MCF 10A (cell line): ENCODE measurements around the gene SLC6A7. TPM values are rescaled to one million over a fixed set of nuclear protein-coding genes. Genes with fewer than 3 reads are reported as not detected.

Experiments
- BruUV-seq: library from RNA; stranded (reverse); fragments of 400-500 nt; replicated peaks from 2 replicates; lab custom pipeline; 2021; lab: Mats Ljungman, UMichigan
- CTCF ChIA-PET: fragments of 300-600 bp; sonication (Branson Sonifier 250); formaldehyde crosslinking; extraction: SDS; loops from one replicate; lab custom pipeline; 2021; ENCODE audit warnings: antibody characterized with exemption, inconsistent platforms; lab: Yijun Ruan, JAX
- POLR2A ChIA-PET: fragments of 300-600, 350-650 bp; sonication (Branson Sonifier 250); formaldehyde crosslinking; extraction: SDS; loops from one replicate; lab custom pipeline; 2020; ENCODE audit warnings: antibody characterized with exemption, inconsistent platforms; lab: Yijun Ruan, JAX
- DNase-seq: peaks from one replicate; pipeline ENCODE4 v3.0.0-alpha.2; 2018; ENCODE audit not compliant: unreplicated experiment
- H3K27ac Mint-ChIP-seq: one replicate; pipeline ENCODE4 v1.8.0; 2022; ENCODE audit warnings: mild to moderate bottlenecking, low read depth, mixed read lengths; ENCODE audit not compliant: unreplicated experiment
- H3K27me3 Mint-ChIP-seq: one replicate; pipeline ENCODE4 v1.8.0; 2022; ENCODE audit warnings: mixed read lengths; ENCODE audit not compliant: insufficient read depth, unreplicated experiment
- H3K36me3 Mint-ChIP-seq: one replicate; pipeline ENCODE4 v1.8.0; 2022; ENCODE audit warnings: mild to moderate bottlenecking, moderate library complexity, mixed read lengths; ENCODE audit not compliant: insufficient read depth, unreplicated experiment
- H3K4me1 Mint-ChIP-seq: one replicate; pipeline ENCODE4 v1.8.0; 2022; ENCODE audit warnings: mixed read lengths; ENCODE audit not compliant: insufficient read depth, unreplicated experiment
- H3K4me3 Mint-ChIP-seq: one replicate; pipeline ENCODE4 v1.8.0; 2022; ENCODE audit warnings: mild to moderate bottlenecking, moderate library complexity, mixed read lengths; ENCODE audit not compliant: unreplicated experiment
- H3K9me3 Mint-ChIP-seq: one replicate; pipeline ENCODE4 v1.8.0; 2022; ENCODE audit warnings: mixed read lengths; ENCODE audit not compliant: unreplicated experiment
- intact Hi-C: fragments of 100-400 bp; cut with micrococcal nuclease; formaldehyde crosslinking; loops from 2 replicates; pipeline ENCODE4 v1.14.1; 2022
- total RNA-seq: library from RNA; stranded (reverse); gene quantifications from 2 replicates; pipeline ENCODE4 v1.2.3, GENCODE V29; 2022
- TF ChIP-seq, protein P1 (sequence below): fragments of 200-600 bp; IDR thresholded peaks from one replicate; pipeline ENCODE4 v1.8.0; 2022; ENCODE audit warnings: antibody characterized with exemption, mild to moderate bottlenecking; ENCODE audit not compliant: unreplicated experiment

The SLC6A7 gene
- total RNA-seq, 1 experiment from 2014 or later = not detected

DNA sequence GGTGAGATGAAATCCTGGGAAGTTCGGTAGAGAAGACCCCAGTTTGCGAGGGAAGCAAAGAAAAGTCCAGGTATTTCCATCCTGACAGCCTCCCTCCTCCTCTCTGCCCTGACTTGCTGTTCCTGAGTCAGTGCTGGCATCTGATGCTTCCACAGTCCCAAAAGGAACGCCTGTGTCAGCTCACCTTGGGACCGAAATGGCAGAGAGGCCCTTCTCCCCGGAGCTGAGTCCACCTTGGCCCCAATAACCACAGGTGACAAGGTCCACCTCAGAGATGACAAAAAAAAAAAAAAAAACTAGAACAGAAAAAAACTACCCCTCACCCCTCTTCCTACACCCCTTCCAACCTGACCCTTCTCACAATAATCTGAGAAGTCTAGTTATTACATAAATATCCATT, 31.6 kb downstream of the SLC6A7 start:
- DNase-seq = no peak
- Mint-ChIP-seq H3K27me3 (no peaks in the 10 kb centered on the region), H3K4me1 (no peaks in the 10 kb centered on the region), H3K36me3 (no peaks in the 10 kb centered on the region), H3K27ac (no peak overlapping the region), H3K9me3 (no peaks in the 10 kb centered on the region), H3K4me3 (no peak overlapping the region)
- POLR2A ChIA-PET = no interaction called here
- BruUV-seq = no TSS peak
- TF ChIP-seq, protein P1, sequence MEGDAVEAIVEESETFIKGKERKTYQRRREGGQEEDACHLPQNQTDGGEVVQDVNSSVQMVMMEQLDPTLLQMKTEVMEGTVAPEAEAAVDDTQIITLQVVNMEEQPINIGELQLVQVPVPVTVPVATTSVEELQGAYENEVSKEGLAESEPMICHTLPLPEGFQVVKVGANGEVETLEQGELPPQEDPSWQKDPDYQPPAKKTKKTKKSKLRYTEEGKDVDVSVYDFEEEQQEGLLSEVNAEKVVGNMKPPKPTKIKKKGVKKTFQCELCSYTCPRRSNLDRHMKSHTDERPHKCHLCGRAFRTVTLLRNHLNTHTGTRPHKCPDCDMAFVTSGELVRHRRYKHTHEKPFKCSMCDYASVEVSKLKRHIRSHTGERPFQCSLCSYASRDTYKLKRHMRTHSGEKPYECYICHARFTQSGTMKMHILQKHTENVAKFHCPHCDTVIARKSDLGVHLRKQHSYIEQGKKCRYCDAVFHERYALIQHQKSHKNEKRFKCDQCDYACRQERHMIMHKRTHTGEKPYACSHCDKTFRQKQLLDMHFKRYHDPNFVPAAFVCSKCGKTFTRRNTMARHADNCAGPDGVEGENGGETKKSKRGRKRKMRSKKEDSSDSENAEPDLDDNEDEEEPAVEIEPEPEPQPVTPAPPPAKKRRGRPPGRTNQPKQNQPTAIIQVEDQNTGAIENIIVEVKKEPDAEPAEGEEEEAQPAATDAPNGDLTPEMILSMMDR = no peak
- CTCF ChIA-PET = interaction anchor here (0.5 to 0.7 kb wide), 2 partner anchors 183 to 272 kb away, joined by 3 read pairs; no protein-coding TSS in a partner anchor
- intact Hi-C loops = no loop called here

DNA sequence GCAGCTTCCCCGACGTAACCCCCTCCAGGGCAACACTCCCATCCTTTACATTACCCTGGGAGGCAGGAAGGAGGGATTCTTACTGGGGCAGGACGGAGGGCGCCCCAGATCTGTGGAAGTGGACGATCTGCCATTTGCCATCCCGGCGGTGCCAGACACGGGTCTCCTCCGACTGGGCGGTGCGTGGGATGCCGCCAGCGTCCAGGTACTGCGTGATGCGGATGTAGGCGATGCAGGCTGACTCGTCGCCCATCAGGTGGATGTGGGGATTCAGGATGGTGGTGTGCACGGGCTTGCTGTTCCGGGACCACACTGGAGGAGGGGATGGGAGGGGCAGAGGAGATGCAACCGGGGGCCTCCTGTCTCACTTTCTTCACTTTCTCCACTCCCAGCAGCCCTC, 33.0 kb downstream of the SLC6A7 start:
- H3K4me3 Mint-ChIP-seq = no peak overlapping the region
- CTCF ChIA-PET = interaction anchor here (0.7 to 1.2 kb wide), 7 partner anchors 8 to 128 kb away, joined by 3 to 5 read pairs (median 3); no protein-coding TSS in a partner anchor
- no peaks in the 10 kb centered on the region for H3K9me3 Mint-ChIP-seq
- intact Hi-C loops = no loop called here
- H3K27me3 Mint-ChIP-seq = no peaks in the 10 kb centered on the region
- TF ChIP-seq, protein P1 = no peak
- H3K4me1 Mint-ChIP-seq = peaks cover 9% of the 10 kb centered on the region
- POLR2A ChIA-PET = no interaction called here
- no peak for DNase-seq
- no peaks in the 10 kb centered on the region for H3K36me3 Mint-ChIP-seq
- no TSS peak for BruUV-seq
- H3K27ac Mint-ChIP-seq = no peak overlapping the region

GRCh38 chr5:150223474-150223873, 33.6 kb downstream of the SLC6A7 start:
- Mint-ChIP-seq H3K9me3 (no peaks in the 10 kb centered on the region), H3K36me3 (no peaks in the 10 kb centered on the region), H3K27me3 (no peaks in the 10 kb centered on the region), H3K27ac (no peak overlapping the region), H3K4me1 (peaks cover 10% of the 10 kb centered on the region), H3K4me3 (no peak overlapping the region)
- CTCF ChIA-PET = interaction anchor here (0.6 to 1.2 kb wide), 5 partner anchors 9 to 221 kb away, joined by 3 to 4 read pairs (median 3); no protein-coding TSS in a partner anchor
- BruUV-seq = no TSS peak
- TF ChIP-seq, protein P1 = no peak
- no peak for DNase-seq
- intact Hi-C loops = no loop called here
- POLR2A ChIA-PET = no interaction called here

DNA sequence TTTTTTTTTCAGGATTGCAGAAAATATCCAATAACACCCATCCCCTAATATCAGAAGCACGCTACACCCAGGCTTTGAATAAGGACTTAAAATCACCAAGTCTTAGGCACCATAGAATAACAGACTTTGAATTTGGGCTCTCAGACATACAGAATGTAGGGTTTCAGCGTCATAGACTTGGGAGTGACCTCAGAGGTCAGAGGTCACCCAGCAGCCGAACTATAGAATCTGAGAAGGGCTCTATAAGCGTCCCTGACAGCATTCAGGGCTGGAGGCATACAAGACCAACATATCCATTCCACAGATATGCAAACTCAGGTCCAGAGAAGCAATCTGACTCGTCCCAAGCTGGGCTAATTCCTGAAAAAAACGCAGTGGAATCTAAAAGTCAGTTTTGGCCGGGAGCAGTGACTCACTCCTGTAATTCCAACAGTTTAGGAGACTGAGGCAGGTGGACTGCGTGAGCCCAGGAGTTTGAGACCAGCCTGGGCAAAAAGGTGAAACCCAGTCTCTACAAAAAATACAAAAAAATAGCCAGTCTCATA, 34.7 kb downstream of the SLC6A7 start:
- ChIA-PET CTCF (interaction anchor here (0.6 to 0.7 kb wide), 3 partner anchors 10 to 232 kb away, joined by 3 to 4 read pairs (median 3); no protein-coding TSS in a partner anchor), POLR2A (no interaction called here)
- no peak overlapping the region for H3K4me3 Mint-ChIP-seq
- no TSS peak for BruUV-seq
- no peaks in the 10 kb centered on the region for H3K36me3 Mint-ChIP-seq
- intact Hi-C loops = no loop called here
- H3K4me1 Mint-ChIP-seq = peaks cover 10% of the 10 kb centered on the region
- TF ChIP-seq, protein P1 = no peak
- H3K27ac Mint-ChIP-seq = no peak overlapping the region
- no peak for DNase-seq
- H3K27me3 Mint-ChIP-seq = no peaks in the 10 kb centered on the region
- H3K9me3 Mint-ChIP-seq = no peaks in the 10 kb centered on the region
